NCI-H2107 treated with DMSO at 0.1 percent for 48 hours (cell line): Measurements from ENCODE around the gene VWA8.
"Not testable (repeated sequence)": the region's sequence is repeated elsewhere in the genome, so short reads cannot be mapped to it uniquely, and the experiment has no call there.

Source experiments
- DNase-seq: peaks from one replicate; lab custom pipeline; 2025; ENCODE audit not compliant: unreplicated experiment; lab: John Stamatoyannopoulos, UW

Gene VWA8

GRCh38 chr13:41811588-41812021, 149.3 kb downstream of the VWA8 start:
- no peak for DNase-seq

DNA sequence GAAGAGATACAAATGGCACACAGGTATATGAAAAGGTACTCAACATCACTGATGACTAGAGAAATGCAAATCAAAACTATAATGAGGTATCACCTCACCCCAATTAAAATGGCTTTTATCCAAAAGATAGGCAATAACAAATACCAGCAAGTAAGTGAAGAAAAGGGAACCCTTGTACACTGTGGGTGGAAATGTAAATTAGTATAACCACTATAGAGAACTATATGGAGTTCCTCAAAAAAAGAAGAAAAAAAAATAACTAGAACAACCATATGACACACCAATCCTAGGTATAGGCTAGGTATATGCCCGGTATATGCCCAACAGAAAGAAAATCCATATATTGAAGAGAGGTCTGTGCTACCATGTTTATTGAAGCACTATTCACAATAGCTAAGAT, 150.9 kb downstream of the VWA8 start:
- no peak for DNase-seq

GRCh38 chr13:41803445-41803735, 157.5 kb downstream of the VWA8 start:
- not testable (repeated sequence) for DNase-seq

- no peak for DNase-seq
These were observed 158.0 kb downstream of the VWA8 start for GRCh38 chr13:41802684-41803444.

GRCh38 chr13:41802043-41802683, 158.7 kb downstream of the VWA8 start:
- DNase-seq, result no peak

DNA sequence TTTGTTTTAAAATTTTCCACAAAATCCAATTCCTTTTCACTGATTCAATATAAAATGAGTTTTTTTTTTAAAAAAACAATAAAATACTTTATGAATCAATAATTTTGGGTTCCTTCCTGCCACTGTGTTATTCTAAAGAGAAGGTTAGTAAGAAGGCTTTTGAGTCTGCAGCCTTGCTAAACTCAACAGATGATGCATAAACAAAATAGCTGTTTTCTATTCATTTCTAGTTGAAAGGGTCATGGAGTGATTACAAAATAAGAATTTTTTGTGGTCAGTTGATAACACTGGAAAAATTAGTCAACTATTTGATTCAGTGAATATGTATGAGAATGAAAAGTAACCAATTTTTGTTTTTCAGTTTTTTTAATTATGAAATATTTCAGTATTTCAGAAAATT, 169.9 kb downstream of the VWA8 start:
- DNase-seq, result no peak

GRCh38 chr13:41788552-41788951, 172.4 kb downstream of the VWA8 start:
- DNase-seq, result no peak

GRCh38 chr13:41785402-41786172, 175.3 kb downstream of the VWA8 start:
- no peak for DNase-seq

GRCh38 chr13:41782086-41782485, 178.8 kb downstream of the VWA8 start:
- no peak for DNase-seq

DNA sequence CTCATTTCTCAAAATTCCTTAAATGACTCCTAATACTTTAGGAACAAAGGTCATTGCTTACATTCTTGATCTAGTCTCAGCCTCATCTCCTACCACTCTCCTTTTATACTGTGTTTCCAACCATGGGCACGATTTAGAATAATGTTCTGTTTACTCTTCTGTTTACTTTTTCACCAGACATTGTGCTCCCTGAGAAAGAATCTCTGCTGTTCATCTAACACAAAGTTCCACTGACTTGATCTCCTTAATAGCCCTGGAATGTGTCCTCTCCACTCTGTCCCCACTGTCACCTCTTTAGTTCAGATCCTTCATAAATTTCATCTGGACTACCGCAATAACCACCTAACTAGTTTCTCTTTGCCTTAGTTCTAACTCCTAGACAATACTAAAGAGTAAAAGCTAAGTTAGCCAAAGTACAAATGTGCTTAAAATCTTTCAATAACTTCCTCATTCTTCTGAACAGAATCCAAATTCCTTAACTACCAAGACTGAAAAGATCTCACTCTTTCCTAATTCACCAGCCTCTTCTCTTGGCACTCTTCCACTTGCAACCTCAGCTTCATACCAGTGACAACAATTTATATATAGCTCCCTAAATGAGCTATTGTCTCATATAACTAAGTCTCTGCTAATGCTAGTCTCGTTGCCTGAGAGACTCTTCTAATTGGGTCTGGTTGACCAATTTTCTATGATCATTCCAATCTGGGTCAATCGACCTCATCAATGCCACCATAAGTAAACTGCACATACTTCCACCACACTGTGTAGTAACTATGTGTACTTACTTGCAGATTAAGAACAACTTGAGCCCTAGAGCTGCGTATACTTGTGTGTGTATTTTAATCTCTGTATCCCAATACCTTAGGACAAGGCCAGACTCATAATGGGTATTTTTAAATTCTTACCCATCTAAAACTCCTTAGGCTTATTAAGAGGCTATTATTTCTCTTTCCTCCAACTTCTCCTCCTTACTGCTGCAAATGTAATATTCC, 179.9 kb downstream of the VWA8 start:
- DNase-seq, result no peak

- no peak for DNase-seq
These were observed 185.7 kb downstream of the VWA8 start for GRCh38 chr13:41775251-41775650.

GRCh38 chr13:41774605-41775218, 186.2 kb downstream of the VWA8 start:
- peak; percentile 81 for DNase-seq

- no peak for DNase-seq
These were observed 193.1 kb downstream of the VWA8 start for GRCh38 chr13:41767801-41768200.

DNA sequence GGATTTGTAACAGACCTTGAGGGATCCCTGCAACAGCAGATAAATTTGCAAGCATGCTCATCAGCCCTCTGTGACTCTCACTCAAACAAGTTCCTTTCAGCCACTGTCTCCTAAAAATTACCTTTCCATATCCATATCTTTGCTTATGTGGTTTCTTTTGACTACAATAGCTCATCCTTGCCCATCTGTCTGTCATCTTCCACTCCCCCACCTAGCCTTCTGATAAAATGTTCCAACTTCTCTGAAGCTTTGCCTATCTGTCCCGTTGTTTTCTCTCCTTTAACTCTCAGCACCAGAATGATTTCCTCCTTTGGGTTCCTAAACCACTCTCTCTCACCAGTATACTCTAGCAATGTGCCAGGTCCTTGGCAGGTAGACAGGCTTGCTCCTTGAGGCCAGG, 194.5 kb downstream of the VWA8 start:
- DNase-seq, result no peak

- no peak for DNase-seq
These were observed 195.1 kb downstream of the VWA8 start for GRCh38 chr13:41765813-41766212.

- no peak for DNase-seq
These were observed 195.9 kb downstream of the VWA8 start for GRCh38 chr13:41765020-41765419.

GRCh38 chr13:41764558-41764957, 196.4 kb downstream of the VWA8 start:
- no peak for DNase-seq

DNA sequence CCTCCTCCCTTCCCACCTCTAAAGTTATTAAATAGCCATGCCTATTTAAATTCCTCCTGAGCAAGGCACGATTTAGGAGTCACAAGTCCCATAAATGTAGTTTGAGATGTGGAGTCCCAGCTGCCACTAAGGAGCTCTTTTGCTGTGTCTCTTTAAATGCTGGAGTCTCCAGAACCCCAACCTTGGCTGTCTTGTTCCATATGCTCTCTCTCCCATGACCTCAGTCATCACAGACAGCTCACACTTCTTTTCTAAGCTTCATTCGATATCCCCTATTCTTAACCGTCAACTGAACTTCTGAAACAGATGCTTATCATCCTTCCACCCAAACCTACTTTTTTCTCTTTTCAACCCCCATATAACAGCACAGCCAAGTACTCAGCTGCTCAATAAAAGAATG, 197.1 kb downstream of the VWA8 start:
- DNase-seq, result no peak

GRCh38 chr13:41762796-41763195, 198.1 kb downstream of the VWA8 start:
- DNase-seq, result no peak

DNA sequence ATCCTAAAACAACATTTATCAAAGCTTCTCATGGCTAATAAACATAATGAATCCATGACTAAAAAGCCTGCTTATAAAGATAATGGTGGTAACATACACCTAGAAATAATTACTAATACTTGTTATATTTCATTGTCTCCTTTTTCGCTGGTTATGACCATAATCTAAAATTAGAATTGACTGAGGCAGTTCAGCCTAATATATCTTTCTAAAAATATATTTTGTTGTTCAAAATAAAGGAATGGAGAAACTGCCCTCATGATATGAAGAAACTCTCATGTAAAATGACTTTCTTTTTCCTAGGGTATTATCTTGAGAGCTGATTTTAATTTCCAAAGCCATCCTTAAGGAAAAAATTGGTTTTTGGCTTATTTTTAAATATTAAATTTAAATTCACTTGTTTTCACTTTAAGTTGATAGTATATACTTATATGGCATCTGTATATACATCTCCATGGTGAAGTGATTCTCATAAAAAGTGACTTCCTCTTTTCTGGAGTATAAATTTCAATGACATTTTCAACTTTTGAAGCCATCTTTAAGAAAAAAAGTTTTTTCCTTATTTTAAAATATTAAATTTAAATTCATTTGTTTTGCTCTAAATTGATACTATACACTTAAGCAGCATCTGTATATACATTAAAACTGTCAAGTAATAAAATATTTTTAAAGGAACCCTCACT, 204.6 kb downstream of the VWA8 start:
- no peak for DNase-seq
